ENCODE measurements around the gene TPST2. TPM values are rescaled to one million over a fixed set of nuclear protein-coding genes. Genes with fewer than 3 reads are reported as not detected.
A peak's percentile ranks its signal among the peaks of the same experiment; 100 is the strongest.

TPST2 gene
- total and polyA plus RNA-seq, 2 experiments from 2014 or later = 17.8 to 44.2 TPM

- no peak overlapping the region for H3K27ac ChIP-seq
- no peak overlapping the region for H3K4me3 ChIP-seq
- H3K36me3 ChIP-seq = no peaks in the 10 kb centered on the region
- no peaks in the 10 kb centered on the region for H3K4me1 ChIP-seq (ENCODE audit: low read depth)
- H3K27me3 ChIP-seq = no peaks in the 10 kb centered on the region
- no peak for DNase-seq (ENCODE audit: low read depth in 1 of 2, low spot score in 1 of 2)
- no peak for TF ChIP-seq CTCF (IDR thresholded peaks at IDR 0.05; ENCODE audit: low read depth, low read length)
- no peaks in the 10 kb centered on the region for H3K9me3 ChIP-seq (ENCODE audit: low read depth)
Measured at GRCh38 chr22:26554956-26555355, 35.0 kb downstream of the TPST2 start.

GRCh38 chr22:26553056-26553752, 36.7 kb downstream of the TPST2 start:
- TF ChIP-seq CTCF (IDR thresholded peaks at IDR 0.05; ENCODE audit: low read depth, low read length) = no peak
- Histone ChIP-seq H3K9me3 (ENCODE audit: low read depth) (no peaks in the 10 kb centered on the region), H3K4me3 (no peak overlapping the region), H3K4me1 (ENCODE audit: low read depth) (peaks cover 6% of the 10 kb centered on the region), H3K27me3 (no peaks in the 10 kb centered on the region), H3K27ac (no peak overlapping the region), H3K36me3 (no peaks in the 10 kb centered on the region)
- DNase-seq (ENCODE audit: low read depth in 1 of 2, low spot score in 1 of 2) = peak in 1 of 2 donors; percentile 75

DNA sequence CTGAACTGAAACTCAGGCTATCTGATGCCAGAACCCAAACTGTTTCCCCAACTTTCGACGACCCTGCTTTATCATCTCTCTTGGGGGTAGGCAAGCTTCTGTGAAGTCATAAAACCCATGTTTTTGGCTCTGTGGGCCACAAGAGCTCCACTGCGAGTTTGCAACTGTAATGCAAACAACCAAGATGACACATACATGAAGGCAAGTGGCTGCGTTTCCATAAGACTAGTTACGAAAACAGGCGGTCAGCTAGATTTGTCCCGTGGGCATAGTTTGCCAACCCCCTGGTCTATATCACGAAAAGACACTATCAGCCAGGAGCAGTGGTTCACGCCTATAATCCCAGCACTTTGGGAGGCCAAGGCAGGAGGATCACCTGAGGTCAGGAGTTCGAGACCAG, 37.5 kb downstream of the TPST2 start:
- peaks cover 6% of the 10 kb centered on the region for H3K4me1 ChIP-seq (ENCODE audit: low read depth)
- H3K4me3 ChIP-seq = no peak overlapping the region
- no peaks in the 10 kb centered on the region for H3K36me3 ChIP-seq
- no peaks in the 10 kb centered on the region for H3K27me3 ChIP-seq
- no peak for TF ChIP-seq CTCF (IDR thresholded peaks at IDR 0.05; ENCODE audit: low read depth, low read length)
- H3K9me3 ChIP-seq (ENCODE audit: low read depth) = no peaks in the 10 kb centered on the region
- no peak overlapping the region for H3K27ac ChIP-seq
- DNase-seq (ENCODE audit: low read depth in 1 of 2, low spot score in 1 of 2) = peak in 1 of 2 donors; percentile 17

GRCh38 chr22:26551568-26551967, 38.4 kb downstream of the TPST2 start:
- no peak for TF ChIP-seq CTCF (IDR thresholded peaks at IDR 0.05; ENCODE audit: low read depth, low read length)
- Histone ChIP-seq H3K36me3 (no peaks in the 10 kb centered on the region), H3K9me3 (ENCODE audit: low read depth) (no peaks in the 10 kb centered on the region), H3K27me3 (no peaks in the 10 kb centered on the region), H3K4me1 (ENCODE audit: low read depth) (peaks cover 6% of the 10 kb centered on the region), H3K4me3 (no peak overlapping the region), H3K27ac (no peak overlapping the region)
- DNase-seq (ENCODE audit: low read depth in 1 of 2, low spot score in 1 of 2) = no peak

DNA sequence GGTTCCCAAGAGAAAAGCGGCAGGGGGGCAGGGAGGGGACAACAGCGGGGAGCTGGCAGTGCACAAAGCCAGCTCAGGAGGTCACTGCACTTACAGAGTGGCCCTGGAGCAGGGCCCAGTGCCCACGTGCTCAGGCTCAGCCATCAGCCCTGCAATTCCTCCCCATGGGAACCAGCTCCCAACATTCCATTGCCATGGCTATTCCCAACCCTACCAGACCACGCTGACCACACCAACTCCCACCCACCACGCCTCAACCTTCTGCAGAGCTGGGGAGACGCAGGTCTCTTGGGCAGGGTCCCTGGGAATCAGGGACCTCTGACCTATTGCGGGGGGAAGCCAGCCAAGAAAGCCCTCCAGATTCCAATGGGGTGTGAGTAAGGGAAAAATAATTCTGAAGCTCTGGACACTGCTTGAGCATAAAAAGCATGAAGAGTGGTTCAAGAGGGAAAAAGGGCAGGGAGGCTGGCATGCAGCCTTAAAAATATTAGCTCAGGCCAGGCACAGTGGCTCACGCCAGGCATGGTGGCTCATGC, 39.4 kb downstream of the TPST2 start:
- no peak for TF ChIP-seq CTCF (IDR thresholded peaks at IDR 0.05; ENCODE audit: low read depth, low read length)
- H3K9me3 ChIP-seq (ENCODE audit: low read depth) = no peaks in the 10 kb centered on the region
- no peaks in the 10 kb centered on the region for H3K36me3 ChIP-seq
- peak in 1 of 2 donors; percentile 83 for DNase-seq (ENCODE audit: low read depth in 1 of 2, low spot score in 1 of 2)
- H3K27ac ChIP-seq = no peak overlapping the region
- peaks cover 6% of the 10 kb centered on the region for H3K4me1 ChIP-seq (ENCODE audit: low read depth)
- H3K27me3 ChIP-seq = no peaks in the 10 kb centered on the region
- no peak overlapping the region for H3K4me3 ChIP-seq
